Neural progenitor cell (in vitro differentiated cells): ENCODE measurements around the gene FGFR4. TPM values are rescaled to one million over a fixed set of nuclear protein-coding genes. Genes with fewer than 3 reads are reported as not detected.

Experiments
- DNase-seq: peaks from one replicate; pipeline ENCODE4 v3.0.0-alpha.2; 2016; ENCODE audit warnings: low spot score
- H2AFZ ChIP-seq: fragments of 200-600 bp; sonication (generic); replicated peaks from 2 replicates; pipeline ENCODE4 v1.6.1; 2016; ENCODE audit warnings: antibody characterized with exemption
- H3F3A ChIP-seq: fragments of 200-600 bp; sonication (generic); 2 replicates; pipeline ENCODE4 v1.6.1; 2016; ENCODE audit warnings: antibody characterized with exemption, low read depth
- H3K27ac ChIP-seq: fragments of 200-600 bp; sonication (generic); 2 replicates; pipeline ENCODE4 v1.5.1; 2016; ENCODE audit warnings: mild to moderate bottlenecking
- H3K27me3 ChIP-seq: fragments of 200-600 bp; sonication (generic); 2 replicates; pipeline ENCODE4 v1.6.1; 2016; ENCODE audit warnings: mild to moderate bottlenecking, moderate library complexity
- H3K36me3 ChIP-seq: fragments of 200-600 bp; sonication (generic); 2 replicates; pipeline ENCODE4 v1.5.1; 2016
- H3K4me1 ChIP-seq: fragments of 200-600 bp; sonication (generic); 2 replicates; pipeline ENCODE4 v1.6.1; 2016; ENCODE audit warnings: mixed run types
- H3K4me2 ChIP-seq: fragments of 200-600 bp; sonication (generic); 2 replicates; pipeline ENCODE4 v1.6.1; 2016
- H3K4me3 ChIP-seq: fragments of 200-600 bp; sonication (generic); 2 replicates; pipeline ENCODE4 v1.5.1; 2016
- H3K79me2 ChIP-seq: fragments of 200-600 bp; sonication (generic); 2 replicates; pipeline ENCODE4 v1.6.1; 2016; ENCODE audit warnings: low read depth
- H3K9ac ChIP-seq: fragments of 200-600 bp; sonication (generic); 2 replicates; pipeline ENCODE4 v1.6.1; 2016
- H3K9me3 ChIP-seq: fragments of 200-600 bp; sonication (generic); 2 replicates; pipeline ENCODE4 v1.5.1; 2016; ENCODE audit warnings: low read depth
- H4K20me1 ChIP-seq: fragments of 200-600 bp; sonication (generic); 2 replicates; pipeline ENCODE4 v1.6.1; 2016; ENCODE audit warnings: low read depth
- H3K27ac Mint-ChIP-seq: 3 replicates; pipeline ENCODE4 v1.8.0; 2021; ENCODE audit warnings: mixed read lengths
- H3K27me3 Mint-ChIP-seq: 2 replicates; pipeline ENCODE4 v1.8.0; 2022; ENCODE audit warnings: low read depth, mild to moderate bottlenecking, inconsistent platforms, moderate library complexity, mixed read lengths; ENCODE audit not compliant: insufficient read depth
- H3K36me3 Mint-ChIP-seq: 3 replicates; pipeline ENCODE4 v1.8.0; 2021; ENCODE audit warnings: mixed read lengths
- H3K4me1 Mint-ChIP-seq: 3 replicates; pipeline ENCODE4 v1.8.0; 2021; ENCODE audit warnings: mixed read lengths
- H3K4me3 Mint-ChIP-seq: 3 replicates; pipeline ENCODE4 v1.8.0; 2021; ENCODE audit warnings: mild to moderate bottlenecking, moderate library complexity, mixed read lengths
- H3K9me3 Mint-ChIP-seq: 3 replicates; pipeline ENCODE4 v1.8.0; 2020; ENCODE audit warnings: mixed read lengths
- EZH2 ChIP-seq: fragments of 200-600 bp; sonication (generic); IDR thresholded peaks from 2 replicates; pipeline ENCODE4 v1.6.1; 2017; ENCODE audit warnings: antibody characterized with exemption, mild to moderate bottlenecking, moderate library complexity
- EZH2phosphoT487 ChIP-seq: fragments of 200-600 bp; sonication (generic); IDR thresholded peaks from 2 replicates; pipeline ENCODE4 v1.6.1; 2017; ENCODE audit warnings: antibody characterized with exemption
- total RNA-seq: library from RNA; depleted of rRNA; stranded (reverse); fragments of >200 nt; gene quantifications from 2 replicates; pipeline ENCODE4 v1.2.3, GENCODE V29; 2015; ENCODE audit warnings: low replicate concordance
- TF ChIP-seq, protein P1 (sequence below): fragments of 200-600 bp; sonication (generic); IDR thresholded peaks from 2 replicates; pipeline ENCODE4 v1.5.1; 2017; ENCODE audit warnings: antibody characterized with exemption, mild to moderate bottlenecking

Gene FGFR4
- total RNA-seq, 1 donor from 2014 or later: 8.2 TPM

DNA sequence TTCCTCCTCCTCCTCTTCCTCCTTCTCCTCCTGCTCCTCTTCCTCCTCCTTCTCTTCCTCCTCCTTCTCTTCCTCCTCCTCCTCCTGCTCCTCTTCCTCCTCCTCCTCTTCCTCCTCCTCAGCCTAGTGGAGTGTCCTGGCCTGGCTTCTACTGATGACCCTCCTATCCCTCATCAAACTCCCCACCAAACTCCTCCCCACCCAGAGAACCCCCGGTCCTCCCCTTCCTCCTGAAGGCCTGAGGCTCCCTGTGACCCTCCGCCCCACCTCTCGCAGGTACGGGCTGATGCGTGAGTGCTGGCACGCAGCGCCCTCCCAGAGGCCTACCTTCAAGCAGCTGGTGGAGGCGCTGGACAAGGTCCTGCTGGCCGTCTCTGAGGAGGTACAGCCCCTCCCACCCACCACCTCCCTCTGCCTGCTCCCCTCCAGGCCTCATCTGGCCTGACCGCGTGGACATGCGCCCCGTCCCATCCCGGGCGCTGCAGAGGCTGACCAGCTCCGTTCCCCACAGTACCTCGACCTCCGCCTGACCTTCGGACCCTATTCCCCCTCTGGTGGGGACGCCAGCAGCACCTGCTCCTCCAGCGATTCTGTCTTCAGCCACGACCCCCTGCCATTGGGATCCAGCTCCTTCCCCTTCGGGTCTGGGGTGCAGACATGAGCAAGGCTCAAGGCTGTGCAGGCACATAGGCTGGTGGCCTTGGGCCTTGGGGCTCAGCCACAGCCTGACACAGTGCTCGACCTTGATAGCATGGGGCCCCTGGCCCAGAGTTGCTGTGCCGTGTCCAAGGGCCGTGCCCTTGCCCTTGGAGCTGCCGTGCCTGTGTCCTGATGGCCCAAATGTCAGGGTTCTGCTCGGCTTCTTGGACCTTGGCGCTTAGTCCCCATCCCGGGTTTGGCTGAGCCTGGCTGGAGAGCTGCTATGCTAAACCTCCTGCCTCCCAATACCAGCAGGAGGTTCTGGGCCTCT lies 10.6 kb downstream of the FGFR4 start:
- Histone ChIP-seq H3K27me3 (no peaks in the 10 kb centered on the region), H4K20me1 (no peaks in the 10 kb centered on the region), H3K4me2 (no peak overlapping the region), H3K9me3 (no peaks in the 10 kb centered on the region), H3K9ac (no peak overlapping the region), H3K79me2 (no peaks in the 10 kb centered on the region), H3K36me3 (no peaks in the 10 kb centered on the region), H3K4me1 (peaks cover 21% of the 10 kb centered on the region), H3F3A (no peaks in the 10 kb centered on the region), H3K27ac (no peak overlapping the region), H3K4me3 (no peak overlapping the region), H2AFZ (no peak overlapping the region)
- Mint-ChIP-seq H3K4me3 (no peak overlapping the region), H3K9me3 (no peaks in the 10 kb centered on the region), H3K4me1 (peaks cover 20% of the 10 kb centered on the region), H3K27ac (no peak overlapping the region), H3K27me3 (peaks cover 14% of the 10 kb centered on the region), H3K36me3 (no peaks in the 10 kb centered on the region)
- TF ChIP-seq EZH2: no peak
- no peak for TF ChIP-seq EZH2phosphoT487
- TF ChIP-seq, protein P1, sequence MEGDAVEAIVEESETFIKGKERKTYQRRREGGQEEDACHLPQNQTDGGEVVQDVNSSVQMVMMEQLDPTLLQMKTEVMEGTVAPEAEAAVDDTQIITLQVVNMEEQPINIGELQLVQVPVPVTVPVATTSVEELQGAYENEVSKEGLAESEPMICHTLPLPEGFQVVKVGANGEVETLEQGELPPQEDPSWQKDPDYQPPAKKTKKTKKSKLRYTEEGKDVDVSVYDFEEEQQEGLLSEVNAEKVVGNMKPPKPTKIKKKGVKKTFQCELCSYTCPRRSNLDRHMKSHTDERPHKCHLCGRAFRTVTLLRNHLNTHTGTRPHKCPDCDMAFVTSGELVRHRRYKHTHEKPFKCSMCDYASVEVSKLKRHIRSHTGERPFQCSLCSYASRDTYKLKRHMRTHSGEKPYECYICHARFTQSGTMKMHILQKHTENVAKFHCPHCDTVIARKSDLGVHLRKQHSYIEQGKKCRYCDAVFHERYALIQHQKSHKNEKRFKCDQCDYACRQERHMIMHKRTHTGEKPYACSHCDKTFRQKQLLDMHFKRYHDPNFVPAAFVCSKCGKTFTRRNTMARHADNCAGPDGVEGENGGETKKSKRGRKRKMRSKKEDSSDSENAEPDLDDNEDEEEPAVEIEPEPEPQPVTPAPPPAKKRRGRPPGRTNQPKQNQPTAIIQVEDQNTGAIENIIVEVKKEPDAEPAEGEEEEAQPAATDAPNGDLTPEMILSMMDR: no peak
- DNase-seq: no peak

DNA sequence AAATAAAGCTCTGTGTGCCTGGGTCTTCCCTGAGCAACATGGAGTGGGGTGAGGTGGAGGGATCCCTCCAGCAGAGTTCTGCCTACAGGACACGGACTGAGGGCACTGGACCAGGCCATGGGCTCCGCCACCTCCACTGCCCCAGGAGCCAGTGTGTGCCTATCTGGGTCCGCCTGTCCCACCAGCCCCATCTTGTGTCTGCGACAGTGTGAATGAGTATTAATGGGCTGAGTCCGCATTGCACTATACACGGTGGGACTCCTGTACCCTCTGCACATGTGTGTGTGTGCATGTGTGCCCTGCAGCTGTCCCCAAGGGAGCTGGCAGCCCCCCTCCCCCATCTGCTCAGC lies 11.4 kb downstream of the FGFR4 start:
- Histone ChIP-seq H3K4me3 (no peak overlapping the region), H3K79me2 (no peaks in the 10 kb centered on the region), H3K9ac (no peak overlapping the region), H3K27ac (no peak overlapping the region), H3K4me2 (no peak overlapping the region), H3K36me3 (no peaks in the 10 kb centered on the region), H3F3A (no peaks in the 10 kb centered on the region), H2AFZ (no peak overlapping the region), H4K20me1 (no peaks in the 10 kb centered on the region), H3K9me3 (no peaks in the 10 kb centered on the region), H3K27me3 (no peaks in the 10 kb centered on the region), H3K4me1 (peaks cover 21% of the 10 kb centered on the region)
- Mint-ChIP-seq H3K36me3 (no peaks in the 10 kb centered on the region), H3K9me3 (no peaks in the 10 kb centered on the region), H3K4me1 (peaks cover 20% of the 10 kb centered on the region), H3K4me3 (no peak overlapping the region), H3K27me3 (peaks cover 14% of the 10 kb centered on the region), H3K27ac (no peak overlapping the region)
- TF ChIP-seq EZH2phosphoT487 (no peak), EZH2 (no peak)
- TF ChIP-seq, protein P1: no peak
- DNase-seq: no peak

DNA sequence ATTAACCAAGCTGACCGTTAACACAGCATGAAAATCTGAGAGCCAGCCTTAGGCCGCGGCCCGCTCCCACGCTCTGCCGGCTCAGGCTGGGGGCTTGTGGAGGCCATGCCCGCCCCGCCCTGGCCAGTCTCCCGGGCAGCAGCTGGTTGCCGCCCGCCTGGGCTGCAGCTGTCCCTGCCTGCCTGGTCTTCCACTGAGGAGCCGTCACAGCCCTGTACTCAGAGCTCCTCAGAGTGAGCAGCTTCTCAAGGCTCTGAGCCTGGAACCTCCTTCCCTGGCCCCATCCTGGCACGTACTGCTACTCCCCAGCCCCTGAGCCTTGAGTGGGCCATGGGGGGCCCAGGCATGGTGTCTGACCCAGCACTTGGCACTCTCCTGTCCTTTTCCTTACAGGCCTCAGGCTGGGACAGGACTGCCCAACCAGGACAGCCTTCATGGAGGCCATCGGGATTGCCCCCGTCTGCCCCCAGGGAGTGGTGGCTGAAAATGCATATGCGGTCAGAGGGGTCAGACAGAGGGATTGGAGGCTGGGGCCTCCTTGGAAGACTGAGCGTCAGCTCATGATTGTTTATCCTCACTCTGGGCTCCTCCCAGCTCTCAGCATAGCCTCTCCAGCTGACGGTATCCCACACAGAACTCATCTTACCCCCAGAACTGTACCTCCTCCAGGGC lies 11.9 kb downstream of the FGFR4 start:
- H3K27me3 ChIP-seq: no peaks in the 10 kb centered on the region
- H3K36me3 ChIP-seq: no peaks in the 10 kb centered on the region
- Mint-ChIP-seq H3K27me3 (peaks cover 14% of the 10 kb centered on the region), H3K4me3 (no peak overlapping the region), H3K4me1 (peaks cover 20% of the 10 kb centered on the region), H3K27ac (peak overlapping the region; percentile 90), H3K36me3 (no peaks in the 10 kb centered on the region), H3K9me3 (no peaks in the 10 kb centered on the region)
- H3K9ac ChIP-seq: no peak overlapping the region
- H3K4me1 ChIP-seq: peaks cover 21% of the 10 kb centered on the region
- no peak for DNase-seq
- no peak overlapping the region for H3K4me2 ChIP-seq
- TF ChIP-seq EZH2: no peak
- TF ChIP-seq, protein P1: no peak
- H3K4me3 ChIP-seq: no peak overlapping the region
- no peak overlapping the region for H3K27ac ChIP-seq
- H2AFZ ChIP-seq: no peak overlapping the region
- no peaks in the 10 kb centered on the region for H4K20me1 ChIP-seq
- H3F3A ChIP-seq: no peaks in the 10 kb centered on the region
- H3K9me3 ChIP-seq: no peaks in the 10 kb centered on the region
- H3K79me2 ChIP-seq: no peaks in the 10 kb centered on the region
